Upper lobe of left lung (tissue), 4 donors: ENCODE results near the gene FBN2.

ENCODE experiments used
- CTCF ChIP-seq, 6 experiments: fragments of 450-650 bp in 4 of 6; fragments of 200-600 bp in 2 of 6; sonication (generic) in 2 of 6; IDR thresholded peaks; one replicate each; pipeline ENCODE4 v1.5.1; 2016 to 2019; ENCODE audit warnings: antibody characterized with exemption in 6 of 6
- POLR2A ChIP-seq, 4 donors: fragments of 450-650 bp; IDR thresholded peaks; one replicate each; pipeline ENCODE4 v1.5.1; 2016 to 2017; ENCODE audit warnings: antibody characterized with exemption in 4 of 4, mild to moderate bottlenecking in 2 of 4
- POLR2AphosphoS5 ChIP-seq, 2 donors: sonication (generic); formaldehyde crosslinking; IDR thresholded peaks; one replicate each; pipeline ENCODE4 v1.5.1; 2017; ENCODE audit warnings: antibody characterized with exemption in 2 of 2

DNA sequence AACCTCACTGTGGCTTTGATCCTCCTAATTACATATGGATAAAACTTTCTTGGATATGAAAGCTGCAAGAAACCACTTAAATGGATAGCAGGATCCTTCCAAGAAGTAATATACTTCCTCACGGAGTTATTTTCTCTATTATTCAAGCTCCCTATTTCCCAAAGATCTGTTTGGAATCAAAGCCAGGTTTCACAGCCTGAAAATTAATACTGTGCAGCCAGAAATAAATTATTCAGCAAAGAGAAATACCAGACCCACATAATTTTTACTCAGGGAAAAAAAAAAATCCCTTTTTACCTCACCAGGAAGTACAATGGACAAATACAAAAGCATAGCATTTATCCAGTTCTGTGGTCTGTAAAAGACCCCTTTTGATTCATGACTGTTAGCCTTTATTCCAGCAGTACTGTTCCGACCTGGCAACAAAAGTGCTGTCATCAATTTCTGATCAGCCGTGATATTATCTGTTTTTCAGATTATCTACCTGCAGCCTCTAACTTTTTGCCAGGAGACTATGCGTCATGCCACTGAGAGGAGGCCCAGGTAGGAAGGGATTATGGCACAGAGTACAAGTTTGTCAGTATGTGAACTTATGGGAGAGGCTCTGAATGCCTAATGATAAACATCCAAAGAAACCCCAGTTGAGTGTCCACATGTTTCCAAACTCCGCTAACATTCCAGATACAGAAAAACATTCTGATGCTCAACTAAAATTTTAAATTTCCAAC lies 57.0 kb downstream of the FBN2 start:
- TF ChIP-seq POLR2A (IDR thresholded peaks at IDR 0.05) (no peak), CTCF (IDR thresholded peaks at IDR 0.05) (no peak), POLR2AphosphoS5 (IDR thresholded peaks at IDR 0.05) (no peak)
